NCI-H82 (cell line): Measurements from ENCODE around the gene MRGPRF.
A peak's percentile ranks its signal among the peaks of the same experiment; 100 is the strongest.

Source experiments
- DNase-seq: peaks from one replicate; lab custom pipeline; 2025; lab: John Stamatoyannopoulos, UW

Gene MRGPRF

GRCh38 chr11:69050592-69051380 lies 37.7 kb upstream of the MRGPRF start:
- no peak for DNase-seq

GRCh38 chr11:69049490-69049867 lies 36.4 kb upstream of the MRGPRF start:
- DNase-seq: peak; percentile 18

GRCh38 chr11:69048694-69049489 lies 35.8 kb upstream of the MRGPRF start, which contains the start of gene TPCN2:
TSS of gene TPCN2 (plus strand) at chr11:69048932. CDS start at chr11:69048998, 66 bp downstream.
- DNase-seq: peak; percentile 96

GRCh38 chr11:69048031-69048693 lies 35.1 kb upstream of the MRGPRF start:
- no peak for DNase-seq

- peak; percentile 56 for DNase-seq
Observed at GRCh38 chr11:69044111-69045013, 31.3 kb upstream of the MRGPRF start.

- DNase-seq: no peak
Observed at GRCh38 chr11:69041516-69041915, 28.5 kb upstream of the MRGPRF start.

GRCh38 chr11:69040581-69041260 lies 27.7 kb upstream of the MRGPRF start:
- no peak for DNase-seq

- no peak for DNase-seq
Observed at GRCh38 chr11:69040051-69040450, 27.0 kb upstream of the MRGPRF start.

GRCh38 chr11:69039501-69039900 lies 26.5 kb upstream of the MRGPRF start:
- no peak for DNase-seq

GRCh38 chr11:69037544-69037943 lies 24.5 kb upstream of the MRGPRF start:
- DNase-seq: no peak

- no peak for DNase-seq
Observed at GRCh38 chr11:69037074-69037473, 24.0 kb upstream of the MRGPRF start.

GRCh38 chr11:69035946-69036340 lies 22.9 kb upstream of the MRGPRF start:
- no peak for DNase-seq

GRCh38 chr11:69035150-69035945 lies 22.3 kb upstream of the MRGPRF start:
- no peak for DNase-seq

GRCh38 chr11:69034123-69034867 lies 21.2 kb upstream of the MRGPRF start:
- DNase-seq: no peak

- no peak for DNase-seq
Observed at GRCh38 chr11:69033431-69033830, 20.4 kb upstream of the MRGPRF start.

GRCh38 chr11:69032833-69033232 lies 19.8 kb upstream of the MRGPRF start:
- DNase-seq: no peak

- no peak for DNase-seq
Observed at GRCh38 chr11:69030301-69030700, 17.3 kb upstream of the MRGPRF start.

- no peak for DNase-seq
Observed at GRCh38 chr11:69027704-69028372, 14.8 kb upstream of the MRGPRF start.

- no peak for DNase-seq
Observed at GRCh38 chr11:69024509-69024908, 11.5 kb upstream of the MRGPRF start.
